HG02943 (cell line): ENCODE results near the gene METRNL.
"Not testable (repeated sequence)": the region's sequence is repeated elsewhere in the genome, so short reads cannot be mapped to it uniquely, and the experiment has no call there.

Experiments used
- ATAC-seq: cut with Tn5 transposase; IDR thresholded peaks from one replicate; pipeline ENCODE4 v1.9.1; 2021; ENCODE audit warnings: mild to moderate bottlenecking, low read depth, moderate library complexity; ENCODE audit not compliant: unreplicated experiment

METRNL gene

GRCh38 chr17:83079352-83079747, at the start of gene METRNL:
TSS of gene METRNL (plus strand) at chr17:83079609. CDS start at chr17:83079816, 207 bp downstream.
- ATAC-seq: no peak

- ATAC-seq: no peak
These were observed 49.0 kb upstream of the METRNL start for GRCh38 chr17:83030432-83030831.

GRCh38 chr17:83031321-83031945, 48.0 kb upstream of the METRNL start:
- ATAC-seq: no peak

GRCh38 chr17:83031946-83032451, 47.4 kb upstream of the METRNL start:
- ATAC-seq: not testable (repeated sequence)

GRCh38 chr17:83032781-83033180, 46.6 kb upstream of the METRNL start:
- no peak for ATAC-seq

- no peak for ATAC-seq
These were observed 44.9 kb upstream of the METRNL start for GRCh38 chr17:83034525-83034924.

GRCh38 chr17:83035722-83036121, 43.7 kb upstream of the METRNL start:
- no peak for ATAC-seq

GRCh38 chr17:83036193-83036592, 43.2 kb upstream of the METRNL start:
- no peak for ATAC-seq

- no peak for ATAC-seq
These were observed 42.7 kb upstream of the METRNL start for GRCh38 chr17:83036666-83037065.

GRCh38 chr17:83037084-83037873, 42.1 kb upstream of the METRNL start:
- no peak for ATAC-seq

GRCh38 chr17:83037874-83038165, 41.6 kb upstream of the METRNL start:
- no peak for ATAC-seq

GRCh38 chr17:83038983-83039382, 40.4 kb upstream of the METRNL start:
- ATAC-seq: not testable (repeated sequence)

GRCh38 chr17:83041305-83041704, 38.1 kb upstream of the METRNL start:
- ATAC-seq: no peak

GRCh38 chr17:83042522-83043158, 36.8 kb upstream of the METRNL start:
- ATAC-seq: no peak

GRCh38 chr17:83044479-83044878, 34.9 kb upstream of the METRNL start:
- ATAC-seq: not testable (repeated sequence)

GRCh38 chr17:83046448-83047181, 32.8 kb upstream of the METRNL start:
- no peak for ATAC-seq

GRCh38 chr17:83047182-83047478, 32.3 kb upstream of the METRNL start:
- no peak for ATAC-seq

- ATAC-seq: not testable (repeated sequence)
These were observed 31.5 kb upstream of the METRNL start for GRCh38 chr17:83047818-83048475.

GRCh38 chr17:83050651-83051395, 28.6 kb upstream of the METRNL start:
- no peak for ATAC-seq
